GM12864 (cell line): ENCODE measurements around the gene NDUFA5.

ENCODE experiments used
- DNase-seq: peaks from one replicate; pipeline ENCODE4 v3.0.0-alpha.2; 2011; ENCODE audit warnings: low read depth
- H3K4me3 ChIP-seq: 2 replicates; pipeline ENCODE4 v1.5.1; 2011; ENCODE audit warnings: mild to moderate bottlenecking, low read depth, low read length, control low read depth
- TF ChIP-seq, protein P1 (sequence below): IDR thresholded peaks from 2 replicates; pipeline ENCODE4 v1.5.1; 2011; ENCODE audit warnings: low read depth, mild to moderate bottlenecking, moderate library complexity, low read length, control low read depth, inconsistent platforms; ENCODE audit errors: missing control alignments

Gene NDUFA5

DNA sequence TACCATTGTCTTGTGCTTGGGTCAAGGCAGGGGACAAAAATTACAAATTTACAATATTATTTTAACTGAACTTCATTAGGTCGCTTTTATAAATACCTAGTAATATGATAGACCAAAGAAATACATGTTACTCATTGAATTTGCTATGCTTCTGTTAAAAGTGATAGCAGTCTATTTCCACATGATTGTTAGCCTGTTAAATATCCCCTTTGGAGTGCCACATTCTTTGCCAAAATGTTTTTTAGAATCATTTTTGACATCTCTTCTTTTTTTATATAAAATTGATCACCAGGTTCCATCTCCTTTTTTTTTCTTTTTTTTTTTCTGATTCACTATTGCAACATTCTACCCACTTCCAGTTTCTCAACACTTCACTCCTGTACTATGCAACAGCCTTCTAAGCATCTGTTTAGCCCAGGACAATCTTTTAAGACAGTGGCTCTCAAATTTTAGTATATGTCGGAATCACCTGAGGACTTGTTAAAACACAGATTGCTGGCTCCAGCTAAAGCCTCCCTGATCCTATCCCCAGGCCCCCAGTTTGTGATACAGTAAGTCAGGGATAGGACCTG is 16.4 kb upstream of the NDUFA5 start:
- H3K4me3 ChIP-seq: no peak overlapping the region
- TF ChIP-seq, protein P1, sequence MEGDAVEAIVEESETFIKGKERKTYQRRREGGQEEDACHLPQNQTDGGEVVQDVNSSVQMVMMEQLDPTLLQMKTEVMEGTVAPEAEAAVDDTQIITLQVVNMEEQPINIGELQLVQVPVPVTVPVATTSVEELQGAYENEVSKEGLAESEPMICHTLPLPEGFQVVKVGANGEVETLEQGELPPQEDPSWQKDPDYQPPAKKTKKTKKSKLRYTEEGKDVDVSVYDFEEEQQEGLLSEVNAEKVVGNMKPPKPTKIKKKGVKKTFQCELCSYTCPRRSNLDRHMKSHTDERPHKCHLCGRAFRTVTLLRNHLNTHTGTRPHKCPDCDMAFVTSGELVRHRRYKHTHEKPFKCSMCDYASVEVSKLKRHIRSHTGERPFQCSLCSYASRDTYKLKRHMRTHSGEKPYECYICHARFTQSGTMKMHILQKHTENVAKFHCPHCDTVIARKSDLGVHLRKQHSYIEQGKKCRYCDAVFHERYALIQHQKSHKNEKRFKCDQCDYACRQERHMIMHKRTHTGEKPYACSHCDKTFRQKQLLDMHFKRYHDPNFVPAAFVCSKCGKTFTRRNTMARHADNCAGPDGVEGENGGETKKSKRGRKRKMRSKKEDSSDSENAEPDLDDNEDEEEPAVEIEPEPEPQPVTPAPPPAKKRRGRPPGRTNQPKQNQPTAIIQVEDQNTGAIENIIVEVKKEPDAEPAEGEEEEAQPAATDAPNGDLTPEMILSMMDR: no peak
- DNase-seq: no peak

DNA sequence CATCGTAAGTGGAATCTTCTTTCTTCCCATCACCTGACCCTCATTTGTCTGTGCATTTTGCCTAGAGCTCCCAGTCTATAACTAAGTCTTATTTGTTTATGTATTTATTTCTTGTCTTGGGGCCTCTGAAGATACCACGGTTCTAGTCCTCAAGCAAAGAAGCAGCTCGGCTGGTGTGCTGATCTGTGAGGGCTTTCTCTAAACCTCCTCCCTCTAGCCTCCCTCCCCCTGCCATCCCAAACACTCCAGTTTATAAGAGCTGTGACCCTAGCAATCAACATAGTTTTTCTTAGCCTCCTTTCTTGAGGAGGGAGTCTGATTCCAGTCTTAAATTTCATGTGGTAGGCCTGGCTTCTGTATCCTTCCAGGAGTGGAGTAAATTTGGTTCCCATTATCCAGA is 15.7 kb upstream of the NDUFA5 start:
- TF ChIP-seq, protein P1: no peak
- DNase-seq: no peak
- no peak overlapping the region for H3K4me3 ChIP-seq

DNA sequence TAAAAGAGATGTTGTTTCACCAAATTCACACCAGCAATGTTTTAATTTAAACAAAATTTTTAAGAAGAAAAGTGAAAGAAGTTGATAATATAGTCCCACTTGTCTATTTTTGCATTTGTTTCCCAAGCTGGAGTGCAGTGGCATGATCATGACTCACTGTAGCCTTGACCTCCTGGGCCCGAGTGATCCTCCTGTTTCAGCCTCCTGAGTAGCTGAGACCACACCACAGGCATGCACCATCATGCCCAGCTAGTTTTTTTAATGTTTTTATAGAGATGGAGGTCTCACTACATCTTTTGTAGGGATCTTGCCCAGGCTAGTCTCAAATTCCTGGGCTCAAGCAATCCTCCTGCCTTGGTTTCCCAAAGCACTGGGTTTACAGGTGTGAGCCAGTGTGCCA is 14.1 kb upstream of the NDUFA5 start:
- H3K4me3 ChIP-seq: no peak overlapping the region
- DNase-seq: no peak
- TF ChIP-seq, protein P1: no peak

DNA sequence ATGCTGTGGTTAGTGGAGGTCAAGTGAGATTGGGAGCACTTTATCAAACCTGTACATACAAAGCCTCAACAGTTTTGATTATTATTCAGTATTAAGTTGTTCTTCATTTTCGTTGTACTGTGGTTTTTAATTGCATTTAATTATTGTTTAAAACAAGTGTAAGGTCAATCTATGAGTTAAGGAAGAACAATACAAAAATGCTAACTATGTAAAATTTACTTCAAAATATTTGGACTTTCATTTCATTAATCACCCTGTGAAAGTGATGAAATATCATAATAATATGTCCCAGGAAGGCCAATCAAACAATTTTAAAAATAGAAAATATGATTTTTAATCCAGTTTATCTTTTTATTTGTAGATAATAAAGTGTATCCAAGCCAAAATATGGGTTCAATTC is 13.6 kb upstream of the NDUFA5 start:
- TF ChIP-seq, protein P1: no peak

DNA sequence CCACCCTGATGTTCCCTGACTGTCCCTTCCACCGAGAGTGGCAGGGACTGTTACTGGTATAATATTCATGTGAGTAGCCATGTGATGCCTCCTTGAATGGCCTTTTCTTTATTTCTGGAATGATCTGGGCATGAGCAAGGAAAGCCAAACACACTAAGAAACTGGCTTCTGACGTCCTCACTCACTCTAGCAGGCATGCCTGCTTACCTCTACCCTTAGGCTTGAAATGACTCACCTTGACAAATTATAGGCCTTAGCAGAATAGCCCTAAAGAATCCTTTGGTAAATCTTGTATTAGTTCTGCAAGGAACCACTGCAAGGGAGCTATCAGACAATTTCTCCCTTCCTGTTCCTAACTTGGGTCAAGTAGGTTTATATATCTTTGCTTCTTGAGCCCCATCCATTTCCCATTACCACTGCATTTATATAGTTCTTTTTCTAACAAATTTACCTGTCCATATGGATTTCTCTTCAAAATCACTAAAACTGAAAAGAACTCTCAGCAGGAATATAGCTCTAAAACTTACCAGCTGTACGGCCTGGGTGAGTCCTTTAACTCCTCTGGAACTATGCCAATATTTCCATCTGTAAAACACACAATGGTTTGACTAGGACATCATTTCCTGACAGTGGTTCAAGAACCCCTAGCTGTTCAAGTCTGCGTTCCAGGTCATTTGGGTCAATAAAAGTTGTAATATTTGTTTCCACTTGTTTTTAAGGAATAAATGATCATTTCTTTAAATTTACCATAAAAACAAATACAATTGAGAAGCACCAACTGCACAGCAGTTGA is 13.0 kb upstream of the NDUFA5 start:
- DNase-seq: no peak

More for the DNA sequence above, 13.6 kb upstream of the NDUFA5 start:
- H3K4me3 ChIP-seq: no peak overlapping the region
- DNase-seq: no peak

DNA sequence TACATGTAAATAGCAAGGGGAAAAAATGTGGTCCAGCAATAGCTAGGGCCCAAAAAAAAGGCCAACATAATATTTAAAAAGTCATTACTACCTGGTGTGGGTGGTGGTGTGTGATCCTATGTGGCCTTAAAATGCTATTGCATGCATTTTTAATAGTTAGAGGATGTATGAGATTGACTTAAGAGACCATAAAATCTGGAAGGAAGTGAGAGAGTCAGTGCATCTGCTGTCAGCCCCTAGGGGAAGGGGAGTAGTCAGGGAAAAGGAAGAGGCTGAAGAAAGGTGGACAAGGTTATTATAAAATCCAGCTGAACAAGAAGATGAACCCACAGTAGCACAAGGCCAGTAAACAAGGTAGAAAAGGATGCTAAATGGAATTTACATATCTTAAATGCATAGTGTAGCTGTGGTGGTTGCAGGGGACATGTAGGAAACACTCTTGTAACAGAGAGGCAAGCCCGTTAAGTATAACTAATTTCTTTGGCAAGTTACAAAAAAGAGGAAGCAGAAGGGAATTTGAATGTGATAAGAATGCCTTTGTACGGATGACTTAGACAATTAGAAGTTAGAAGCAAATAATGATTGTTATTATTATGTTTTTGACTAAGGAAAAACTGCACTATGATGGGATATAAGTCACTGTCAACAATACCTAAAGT is 11.9 kb upstream of the NDUFA5 start:
- H3K4me3 ChIP-seq: no peak overlapping the region
- DNase-seq: no peak
- TF ChIP-seq, protein P1: no peak

More for the DNA sequence above, 13.0 kb upstream of the NDUFA5 start:
- TF ChIP-seq, protein P1: no peak
- no peak overlapping the region for H3K4me3 ChIP-seq
